Body of pancreas (tissue), 4 donors: ENCODE measurements around the gene EGFLAM. TPM values are rescaled to one million over a fixed set of nuclear protein-coding genes. Genes with fewer than 3 reads are reported as not detected.
A peak's percentile ranks its signal among the peaks of the same experiment; 100 is the strongest.

Source experiments
- ATAC-seq: fragments of 150-250 bp; one replicate; pipeline ENCODE4 v1.9.1; 2016
- DNase-seq, 4 donors: peaks; one replicate each; pipeline ENCODE4 v3.0.0-alpha.2; 2019
- H3K27ac ChIP-seq, 4 donors: fragments of 200-600 bp; sonication (generic); 1 replicate in 3 of 4; 2 replicates in 1 of 4; pipeline versions ENCODE4 v1.5.1 to v1.6.1; 2016 to 2019; ENCODE audit warnings: mild to moderate bottlenecking in 1 of 4, mixed read lengths in 1 of 4, moderate library complexity in 1 of 4
- H3K27me3 ChIP-seq, 2 donors: fragments of 200-600 bp; sonication (generic); one replicate each; pipeline ENCODE4 v1.6.0; 2016; ENCODE audit warnings: mild to moderate bottlenecking in 1 of 2
- H3K36me3 ChIP-seq, 2 donors: fragments of 200-600 bp; sonication (generic); replicated peaks in 1 of 2; 2 replicates each; pipeline ENCODE4 v1.5.1; 2016; ENCODE audit warnings: low read depth in 2 of 2; ENCODE audit not compliant: insufficient read depth in 1 of 2
- H3K4me1 ChIP-seq: fragments of 200-600 bp; sonication (generic); one replicate; pipeline ENCODE4 v1.6.0; 2016
- H3K4me3 ChIP-seq, 2 donors: fragments of 200-600 bp; sonication (generic); 1 replicate in 1 of 2; 2 replicates in 1 of 2; pipeline ENCODE4 v1.5.1; 2016 to 2019
- H3K9me3 ChIP-seq, 3 donors: fragments of 200-600 bp; sonication (generic); 1 replicate in 2 of 3; 2 replicates in 1 of 3; pipeline ENCODE4 v1.5.1; 2016
- POLR2A ChIP-seq, 3 donors: fragments of 450-650 bp; IDR thresholded peaks; one replicate each; pipeline ENCODE4 v1.6.1; 2016; ENCODE audit warnings: antibody characterized with exemption in 3 of 3, mild to moderate bottlenecking in 2 of 3
- WGBS, 2 donors: methylation state at CpG; one replicate each; pipeline ENCODE4 v1.1.5; 2017; 5-methylcytosine and 5-hydroxymethylcytosine counted together
- intact Hi-C: fragments of 100-400 bp; cut with DNase I; formaldehyde crosslinking; loops from one replicate; pipeline ENCODE4 v1.15.1; 2023
- total RNA-seq, 2 donors: library from RNA; depleted of rRNA; stranded (reverse); fragments of >200 nt; gene quantifications; one replicate each; pipeline ENCODE4 v1.1.0, GENCODE V29; 2016
- TF ChIP-seq, protein P1 (sequence below), 7 experiments: fragments of 450-650 bp in 4 of 7; fragments of 200-600 bp in 3 of 7; sonication (generic) in 3 of 7; IDR thresholded peaks; one replicate each; pipeline ENCODE4 v1.5.1; 2016 to 2019; ENCODE audit warnings: antibody characterized with exemption in 7 of 7

The EGFLAM gene
- total RNA-seq, 2 donors from 2014 or later: 0.26 to 4.6 TPM

DNA sequence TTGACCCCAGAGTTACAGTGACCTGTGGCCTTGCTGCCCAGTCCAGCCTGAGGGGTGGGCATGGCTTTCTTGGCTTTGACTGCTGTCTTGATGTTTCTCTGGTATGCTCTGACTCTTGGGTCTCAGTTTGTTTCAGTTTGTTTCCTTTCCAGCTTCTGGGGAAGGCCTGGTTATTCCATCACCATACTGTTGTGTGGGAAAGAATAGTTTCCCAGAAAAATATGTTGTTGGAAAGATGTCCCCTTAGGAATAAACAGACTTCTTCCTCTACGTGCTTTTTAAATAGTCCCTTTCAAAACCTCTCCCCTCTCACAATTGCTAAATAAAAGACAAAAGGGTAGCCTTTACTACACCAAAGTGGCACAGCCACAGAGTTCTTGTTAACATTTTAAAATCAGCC, 49.5 kb downstream of the EGFLAM start:
- H3K36me3 ChIP-seq: no peaks in the 10 kb centered on the region
- peaks cover 0 to 10% (median 0%) of the 10 kb centered on the region in 3 donors for H3K9me3 ChIP-seq
- 66 to 70% methylated on average over 1 of the region's 1 CpG for WGBS, 2 donors
- H3K27me3 ChIP-seq: no peaks in the 10 kb centered on the region
- ATAC-seq (no peak), DNase-seq (no peak)
- no peak overlapping the region for H3K27ac ChIP-seq
- no peaks in the 10 kb centered on the region for H3K4me1 ChIP-seq
- intact Hi-C loops: no loop called here
- no peak overlapping the region for H3K4me3 ChIP-seq
- TF ChIP-seq, protein P1, sequence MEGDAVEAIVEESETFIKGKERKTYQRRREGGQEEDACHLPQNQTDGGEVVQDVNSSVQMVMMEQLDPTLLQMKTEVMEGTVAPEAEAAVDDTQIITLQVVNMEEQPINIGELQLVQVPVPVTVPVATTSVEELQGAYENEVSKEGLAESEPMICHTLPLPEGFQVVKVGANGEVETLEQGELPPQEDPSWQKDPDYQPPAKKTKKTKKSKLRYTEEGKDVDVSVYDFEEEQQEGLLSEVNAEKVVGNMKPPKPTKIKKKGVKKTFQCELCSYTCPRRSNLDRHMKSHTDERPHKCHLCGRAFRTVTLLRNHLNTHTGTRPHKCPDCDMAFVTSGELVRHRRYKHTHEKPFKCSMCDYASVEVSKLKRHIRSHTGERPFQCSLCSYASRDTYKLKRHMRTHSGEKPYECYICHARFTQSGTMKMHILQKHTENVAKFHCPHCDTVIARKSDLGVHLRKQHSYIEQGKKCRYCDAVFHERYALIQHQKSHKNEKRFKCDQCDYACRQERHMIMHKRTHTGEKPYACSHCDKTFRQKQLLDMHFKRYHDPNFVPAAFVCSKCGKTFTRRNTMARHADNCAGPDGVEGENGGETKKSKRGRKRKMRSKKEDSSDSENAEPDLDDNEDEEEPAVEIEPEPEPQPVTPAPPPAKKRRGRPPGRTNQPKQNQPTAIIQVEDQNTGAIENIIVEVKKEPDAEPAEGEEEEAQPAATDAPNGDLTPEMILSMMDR (IDR thresholded peaks at IDR 0.05): no peak
- no peak for TF ChIP-seq POLR2A (IDR thresholded peaks at IDR 0.05)

DNA sequence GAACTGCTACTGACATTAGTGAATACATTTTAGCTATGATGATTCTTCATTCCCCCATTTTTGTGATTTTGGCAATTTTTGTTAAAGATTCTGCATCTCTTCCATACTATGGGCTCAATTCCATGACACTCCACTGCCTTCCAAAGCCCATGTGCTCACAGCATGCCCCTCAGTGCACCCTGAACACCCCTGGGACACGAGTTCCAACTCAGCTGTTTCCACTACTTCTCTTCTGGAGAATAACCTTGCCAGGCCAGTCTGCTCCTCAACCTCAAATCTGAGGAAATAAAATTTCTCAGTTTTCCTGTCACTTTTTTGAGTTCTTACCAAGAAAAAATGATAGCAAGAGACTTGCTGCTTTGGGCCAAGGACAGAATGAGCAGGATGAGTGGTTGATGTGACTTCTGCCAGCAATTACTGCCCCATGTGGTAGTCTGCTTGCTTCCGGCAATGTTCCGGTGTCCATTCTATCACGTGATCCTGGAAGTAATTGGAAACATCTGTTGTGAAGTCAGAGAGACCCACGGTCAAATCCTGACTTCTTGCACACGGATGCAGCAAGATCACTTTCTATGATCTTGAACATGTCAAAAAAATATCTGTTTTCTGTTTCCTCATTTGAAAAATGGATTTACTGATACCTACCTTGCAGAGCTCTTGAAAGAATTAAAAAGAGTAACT, 58.3 kb downstream of the EGFLAM start:
- no peaks in the 10 kb centered on the region for H3K4me1 ChIP-seq
- no peaks in the 10 kb centered on the region for H3K36me3 ChIP-seq
- H3K4me3 ChIP-seq: no peak overlapping the region
- intact Hi-C loops: no loop called here
- ATAC-seq (no peak), DNase-seq (peak in 1 of 4 donors; percentile 7)
- WGBS, 2 donors: 46 to 47% methylated on average over 6 of the region's 6 CpGs
- no peak for TF ChIP-seq POLR2A (IDR thresholded peaks at IDR 0.05)
- TF ChIP-seq, protein P1 (IDR thresholded peaks at IDR 0.05): no peak
- H3K9me3 ChIP-seq: no peaks in the 10 kb centered on the region
- H3K27ac ChIP-seq: no peak overlapping the region
- no peaks in the 10 kb centered on the region for H3K27me3 ChIP-seq

GRCh38 chr5:38317868-38318267, 59.5 kb downstream of the EGFLAM start:
- no peak for TF ChIP-seq POLR2A (IDR thresholded peaks at IDR 0.05)
- TF ChIP-seq, protein P1 (IDR thresholded peaks at IDR 0.05): no peak
- DNase-seq (no peak), ATAC-seq (no peak)
- intact Hi-C loops: no loop called here
- no peak overlapping the region for H3K4me3 ChIP-seq
- no peaks in the 10 kb centered on the region for H3K36me3 ChIP-seq
- no peaks in the 10 kb centered on the region for H3K27me3 ChIP-seq
- 30 to 46% methylated on average over 3 of the region's 3 CpGs for WGBS, 2 donors
- H3K4me1 ChIP-seq: no peaks in the 10 kb centered on the region
- H3K9me3 ChIP-seq: no peaks in the 10 kb centered on the region
- no peak overlapping the region for H3K27ac ChIP-seq

DNA sequence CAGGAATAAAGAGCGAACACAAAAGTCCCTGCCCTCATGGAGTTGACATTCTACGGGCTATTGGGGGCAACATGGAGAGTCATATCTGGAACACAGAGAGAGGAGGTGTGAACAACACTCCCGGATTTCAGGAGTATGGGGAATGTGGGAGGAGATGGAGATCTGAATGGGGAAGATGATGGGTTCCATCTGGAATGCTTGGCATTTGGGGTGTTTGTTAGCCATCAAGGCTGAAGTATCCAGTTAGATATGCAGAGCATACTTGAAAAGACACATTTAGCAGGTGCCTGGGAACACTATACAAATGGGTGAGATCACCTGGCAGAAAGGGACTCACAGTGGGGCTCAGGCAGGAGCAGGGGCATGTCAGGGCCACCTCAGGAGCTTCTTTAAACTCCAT, 61.1 kb downstream of the EGFLAM start:
- H3K36me3 ChIP-seq: no peaks in the 10 kb centered on the region
- no peak for ATAC-seq
- intact Hi-C loops: no loop called here

More for the DNA sequence above, 61.1 kb downstream of the EGFLAM start:
- no peaks in the 10 kb centered on the region for H3K9me3 ChIP-seq
- H3K4me1 ChIP-seq: no peaks in the 10 kb centered on the region
- H3K27me3 ChIP-seq: no peaks in the 10 kb centered on the region
- no peak overlapping the region for H3K27ac ChIP-seq
- TF ChIP-seq, protein P1 (IDR thresholded peaks at IDR 0.05): no peak
- no peak for TF ChIP-seq POLR2A (IDR thresholded peaks at IDR 0.05)
- WGBS, 2 donors: 68 to 73% methylated on average over 3 of the region's 3 CpGs
- no peak overlapping the region for H3K4me3 ChIP-seq
- DNase-seq: no peak
